ENCODE results near the gene C10orf95. TPM values are rescaled to one million over a fixed set of nuclear protein-coding genes. Genes with fewer than 3 reads are reported as not detected.
"Not testable (repeated sequence)": the region's sequence is repeated elsewhere in the genome, so short reads cannot be mapped to it uniquely, and the experiment has no call there.

The C10orf95 gene
- total and polyA plus RNA-seq, 10 of the 15 experiments (the other 5 are each of a cell fraction or from before 2014, with no cell fraction given) = 0.06 to 1.1 (median 0.31) TPM

DNA sequence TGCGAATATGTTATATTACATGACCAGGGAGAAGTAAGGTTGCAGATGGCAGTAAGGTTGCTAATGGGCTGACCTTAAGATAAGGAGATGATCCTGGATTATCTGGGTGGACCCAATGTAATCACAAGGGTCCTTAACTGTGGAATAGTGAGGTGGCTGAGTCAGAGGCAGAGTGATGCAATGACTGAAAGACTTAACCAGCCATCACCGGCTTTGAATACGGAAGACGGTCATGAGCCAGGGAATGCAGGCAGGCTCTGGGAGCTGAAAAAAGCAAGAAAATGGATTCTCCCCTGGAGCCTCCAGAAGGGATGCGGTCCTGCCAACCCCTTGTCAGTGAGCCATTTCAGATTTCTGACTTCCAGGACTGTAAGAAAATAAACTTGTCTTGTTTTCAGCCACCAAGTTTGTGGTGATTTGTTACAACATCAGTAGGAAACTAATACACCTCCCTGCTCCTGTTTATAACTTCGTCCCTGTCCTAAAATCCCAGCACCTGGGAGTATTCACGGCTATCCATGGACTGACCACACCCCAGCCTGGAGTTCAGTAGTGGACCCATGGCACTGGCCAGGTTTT lies 4.6 kb upstream of the C10orf95 start:
- peaks cover 16% of the 10 kb centered on the region for H3K4me1 ChIP-seq (ENCODE audit: control insufficient read depth, insufficient read depth, low read length)
- ChIA-PET CTCF (no interaction called here), SMC1A (ENCODE audit: uncharacterized antibody, unreplicated experiment) (interaction anchor here (1.1 kb wide), 1 partner anchor 57 kb away, joined by 3 read pairs; no protein-coding TSS in a partner anchor), RAD21 (ENCODE audit: unreplicated experiment) (interaction anchor here (1.2 kb wide), 1 partner anchor 128 kb away, joined by 3 read pairs; no protein-coding TSS in a partner anchor), POLR2A (no interaction called here)
- no peak overlapping the region for H2AFZ ChIP-seq (ENCODE audit: control insufficient read depth, low read depth, low read length)
- FAIRE-seq = no peak
- H3K27ac ChIP-seq (ENCODE audit: control insufficient read depth, insufficient read depth) = no peak overlapping the region
- DNase-seq (ENCODE audit: low read depth, low spot score) = no peak
- H3K9ac ChIP-seq (ENCODE audit: control insufficient read depth, insufficient read depth, low read length) = no peak overlapping the region
- peaks cover 11% of the 10 kb centered on the region for H3K79me2 ChIP-seq (ENCODE audit: control insufficient read depth, insufficient read depth, low read length)
- BruUV-seq (replicated peaks) = no TSS peak
- H3K4me2 ChIP-seq (ENCODE audit: control insufficient read depth, insufficient read depth) = no peak overlapping the region
- H3K4me3 ChIP-seq = no peak overlapping the region
- no peaks in the 10 kb centered on the region; a peak in 1 of 4 replicates for H3K36me3 ChIP-seq (ENCODE audit: control insufficient read depth in 2 of 2, insufficient read depth in 2 of 2, low read length in 1 of 2)
- in situ Hi-C loops (cut with MboI) = no loop called here
- ATAC-seq = no peak
- H3K9me3 ChIP-seq (replicated peaks; ENCODE audit: control insufficient read depth, insufficient read depth, low read length) = no peaks in the 10 kb centered on the region
- TF ChIP-seq ZBTB4 (CRISPR knock-in tag; IDR thresholded peaks at IDR 0.05) = no peak
- TF ChIP-seq ZNF384 (IDR thresholded peaks at IDR 0.05; ENCODE audit: borderline replicate concordance, low read depth, low read length) = no peak
- TF ChIP-seq TARDBP (IDR thresholded peaks at IDR 0.05; ENCODE audit: borderline replicate concordance) = no peak
- intact Hi-C loops (cut with micrococcal nuclease; ENCODE audit: unreplicated experiment) = no loop called here
- H3K27me3 ChIP-seq (replicated peaks in 1 of 2; ENCODE audit: control insufficient read depth in 2 of 2, insufficient read depth in 2 of 2, low read length in 1 of 2) = no peaks in the 10 kb centered on the region
- WGBS (ENCODE audit: insufficient coverage, insufficient replicate concordance, low lambda C conversion rate, missing lambda C conversion rate) = 98% methylated on average over 7 of the region's 7 CpGs
- no peaks in the 10 kb centered on the region for H4K20me1 ChIP-seq (ENCODE audit: control insufficient read depth, insufficient read depth)

GRCh38 chr10:102454662-102455487 lies 3.5 kb upstream of the C10orf95 start:
- in situ Hi-C loops (cut with MboI); H3K9me3 ChIP-seq (replicated peaks; ENCODE audit: control insufficient read depth, insufficient read depth, low read length); CTCF ChIA-PET; H2AFZ ChIP-seq (ENCODE audit: control insufficient read depth, low read depth, low read length); ATAC-seq; DNase-seq (ENCODE audit: low read depth, low spot score); H3K9ac ChIP-seq (ENCODE audit: control insufficient read depth, insufficient read depth, low read length); H3K4me3 ChIP-seq; FAIRE-seq; H3K4me2 ChIP-seq (ENCODE audit: control insufficient read depth, insufficient read depth); POLR2A ChIA-PET; intact Hi-C loops (cut with micrococcal nuclease; ENCODE audit: unreplicated experiment); H3K27ac ChIP-seq (ENCODE audit: control insufficient read depth, insufficient read depth); H3K27me3 ChIP-seq (replicated peaks in 1 of 2; ENCODE audit: control insufficient read depth in 2 of 2, insufficient read depth in 2 of 2, low read length in 1 of 2); H3K36me3 ChIP-seq (ENCODE audit: control insufficient read depth in 2 of 2, insufficient read depth in 2 of 2, low read length in 1 of 2); H4K20me1 ChIP-seq (ENCODE audit: control insufficient read depth, insufficient read depth); RAD21 ChIA-PET (ENCODE audit: unreplicated experiment); SMC1A ChIA-PET (ENCODE audit: uncharacterized antibody, unreplicated experiment); BruUV-seq (replicated peaks): not testable (repeated sequence)
- H3K79me2 ChIP-seq (ENCODE audit: control insufficient read depth, insufficient read depth, low read length) = peaks cover 21% of the 10 kb centered on the region
- 85% methylated on average over 13 of the region's 13 CpGs for WGBS (ENCODE audit: insufficient coverage, insufficient replicate concordance, low lambda C conversion rate, missing lambda C conversion rate)
- peaks cover 14% of the 10 kb centered on the region for H3K4me1 ChIP-seq (ENCODE audit: control insufficient read depth, insufficient read depth, low read length)
